ENCODE results near the gene TMEM179. TPM values are rescaled to one million over a fixed set of nuclear protein-coding genes. Genes with fewer than 3 reads are reported as not detected.

Gene TMEM179
- total RNA-seq, 3 donors from 2014 or later (not counting 1 experiment from before 2014, with no cell fraction given) = not detected

DNA sequence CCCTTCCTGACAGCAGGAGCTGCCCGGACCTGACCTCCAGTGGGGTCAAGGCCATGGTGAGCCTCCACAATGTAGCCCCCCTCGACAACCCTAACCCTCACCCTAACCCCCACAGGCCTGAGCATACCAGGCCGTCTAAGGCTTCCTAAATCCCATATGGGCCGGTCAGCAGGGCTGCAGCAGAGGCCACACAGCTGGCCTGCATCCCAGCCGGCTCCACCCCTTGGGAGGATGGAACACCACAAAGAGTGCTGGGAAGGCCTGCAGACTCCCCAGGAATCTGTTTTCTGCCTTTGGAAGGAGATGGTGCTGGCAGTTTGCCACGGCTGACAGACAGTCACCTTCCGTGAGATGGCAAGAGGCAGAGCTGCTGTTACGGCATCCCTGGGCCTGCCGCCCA is 2.8 kb downstream of the TMEM179 start:
- Histone ChIP-seq H3K27ac (ENCODE audit: low read length) (no peak overlapping the region), H3K9me3 (ENCODE audit: control insufficient read depth, insufficient read depth, low read length) (no peaks in the 10 kb centered on the region), H3K4me1 (ENCODE audit: control insufficient read depth, insufficient read depth, low read length) (no peaks in the 10 kb centered on the region), H3K36me3 (ENCODE audit: control insufficient read depth, insufficient read depth, low read length) (no peaks in the 10 kb centered on the region), H3K27me3 (ENCODE audit: control insufficient read depth, insufficient read depth, low read length) (peaks cover 7% of the 10 kb centered on the region), H3K4me3 (ENCODE audit: low read length) (no peak overlapping the region)
- DNase-seq = no peak
- no peak overlapping the region for H3K27ac Mint-ChIP-seq
- no peaks in the 10 kb centered on the region for H3K36me3 Mint-ChIP-seq
- no peak for ATAC-seq
- no peaks in the 10 kb centered on the region for H3K9me3 Mint-ChIP-seq
- peaks cover 0 to 18% of the 10 kb centered on the region in 2 donors for H3K4me1 Mint-ChIP-seq
- intact Hi-C loops (cut with micrococcal nuclease) = no loop called here
- H3K4me3 Mint-ChIP-seq = no peak overlapping the region
- peaks cover 28 to 47% of the 10 kb centered on the region in 2 donors for H3K27me3 Mint-ChIP-seq (ENCODE audit: low read depth in 2 of 2)
- TF ChIP-seq, protein P1, sequence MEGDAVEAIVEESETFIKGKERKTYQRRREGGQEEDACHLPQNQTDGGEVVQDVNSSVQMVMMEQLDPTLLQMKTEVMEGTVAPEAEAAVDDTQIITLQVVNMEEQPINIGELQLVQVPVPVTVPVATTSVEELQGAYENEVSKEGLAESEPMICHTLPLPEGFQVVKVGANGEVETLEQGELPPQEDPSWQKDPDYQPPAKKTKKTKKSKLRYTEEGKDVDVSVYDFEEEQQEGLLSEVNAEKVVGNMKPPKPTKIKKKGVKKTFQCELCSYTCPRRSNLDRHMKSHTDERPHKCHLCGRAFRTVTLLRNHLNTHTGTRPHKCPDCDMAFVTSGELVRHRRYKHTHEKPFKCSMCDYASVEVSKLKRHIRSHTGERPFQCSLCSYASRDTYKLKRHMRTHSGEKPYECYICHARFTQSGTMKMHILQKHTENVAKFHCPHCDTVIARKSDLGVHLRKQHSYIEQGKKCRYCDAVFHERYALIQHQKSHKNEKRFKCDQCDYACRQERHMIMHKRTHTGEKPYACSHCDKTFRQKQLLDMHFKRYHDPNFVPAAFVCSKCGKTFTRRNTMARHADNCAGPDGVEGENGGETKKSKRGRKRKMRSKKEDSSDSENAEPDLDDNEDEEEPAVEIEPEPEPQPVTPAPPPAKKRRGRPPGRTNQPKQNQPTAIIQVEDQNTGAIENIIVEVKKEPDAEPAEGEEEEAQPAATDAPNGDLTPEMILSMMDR (IDR thresholded peaks at IDR 0.05) = no peak
- 72% methylated on average over 9 of the region's 9 CpGs for WGBS (ENCODE audit: insufficient coverage)

- ATAC-seq (no peak), DNase-seq (no peak)
- H3K27ac ChIP-seq (ENCODE audit: low read length) = no peak overlapping the region
- WGBS (ENCODE audit: insufficient coverage) = 80% methylated on average over 8 of the region's 8 CpGs
- peaks cover 6% of the 10 kb centered on the region for H3K27me3 ChIP-seq (ENCODE audit: control insufficient read depth, insufficient read depth, low read length)
- no peaks in the 10 kb centered on the region for H3K4me1 ChIP-seq (ENCODE audit: control insufficient read depth, insufficient read depth, low read length)
- intact Hi-C loops (cut with micrococcal nuclease) = no loop called here
- no peaks in the 10 kb centered on the region for H3K9me3 Mint-ChIP-seq
- no peaks in the 10 kb centered on the region for H3K36me3 Mint-ChIP-seq
- H3K9me3 ChIP-seq (ENCODE audit: control insufficient read depth, insufficient read depth, low read length) = no peaks in the 10 kb centered on the region
- H3K4me3 Mint-ChIP-seq = no peak overlapping the region
- peaks cover 21 to 40% of the 10 kb centered on the region in 2 donors for H3K27me3 Mint-ChIP-seq (ENCODE audit: low read depth in 2 of 2)
- H3K4me3 ChIP-seq (ENCODE audit: low read length) = no peak overlapping the region
- no peak overlapping the region for H3K27ac Mint-ChIP-seq
- H3K36me3 ChIP-seq (ENCODE audit: control insufficient read depth, insufficient read depth, low read length) = no peaks in the 10 kb centered on the region
- peaks cover 0 to 18% of the 10 kb centered on the region in 2 donors for H3K4me1 Mint-ChIP-seq
- TF ChIP-seq, protein P1 (IDR thresholded peaks at IDR 0.05) = no peak
Observed at GRCh38 chr14:104600805-104601204, 3.8 kb downstream of the TMEM179 start.

GRCh38 chr14:104600141-104600643 is 4.4 kb downstream of the TMEM179 start:
- no peak overlapping the region for H3K27ac Mint-ChIP-seq
- H3K27ac ChIP-seq (ENCODE audit: low read length) = no peak overlapping the region
- no peak overlapping the region for H3K4me3 ChIP-seq (ENCODE audit: low read length)
- TF ChIP-seq, protein P1 (IDR thresholded peaks at IDR 0.05) = no peak
- H3K36me3 ChIP-seq (ENCODE audit: control insufficient read depth, insufficient read depth, low read length) = no peaks in the 10 kb centered on the region
- H3K36me3 Mint-ChIP-seq = no peaks in the 10 kb centered on the region
- H3K4me1 Mint-ChIP-seq = peaks cover 0 to 18% of the 10 kb centered on the region in 2 donors
- H3K4me1 ChIP-seq (ENCODE audit: control insufficient read depth, insufficient read depth, low read length) = no peaks in the 10 kb centered on the region
- ATAC-seq = no peak
- no peak overlapping the region for H3K4me3 Mint-ChIP-seq
- DNase-seq = no peak
- peaks cover 3% of the 10 kb centered on the region for H3K27me3 ChIP-seq (ENCODE audit: control insufficient read depth, insufficient read depth, low read length)
- WGBS (ENCODE audit: insufficient coverage) = 26% methylated on average over 14 of the region's 14 CpGs
- H3K9me3 Mint-ChIP-seq = no peaks in the 10 kb centered on the region
- H3K9me3 ChIP-seq (ENCODE audit: control insufficient read depth, insufficient read depth, low read length) = no peaks in the 10 kb centered on the region
- intact Hi-C loops (cut with micrococcal nuclease) = no loop called here
- H3K27me3 Mint-ChIP-seq (ENCODE audit: low read depth in 2 of 2) = peaks cover 17 to 34% of the 10 kb centered on the region in 2 donors

DNA sequence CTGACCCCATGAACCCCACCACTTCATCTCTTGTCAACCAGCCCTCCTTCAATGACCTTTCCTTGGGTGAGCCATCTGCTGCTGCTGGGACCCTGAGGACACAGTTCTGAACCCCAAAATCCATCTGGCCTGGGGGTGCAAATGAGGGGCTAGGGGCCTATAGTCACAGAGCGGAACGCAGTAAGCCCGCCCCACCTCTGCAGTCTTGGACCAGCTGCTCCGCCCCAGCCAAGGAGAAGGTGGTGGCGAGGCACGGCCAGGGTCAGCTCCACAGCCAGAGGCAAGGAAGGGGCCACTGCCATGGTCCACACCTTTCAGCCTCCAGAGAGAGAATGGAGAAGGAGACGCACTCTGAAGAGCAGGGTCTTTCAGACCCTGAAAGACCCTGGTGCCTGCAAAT is 5.1 kb downstream of the TMEM179 start:
- intact Hi-C loops (cut with micrococcal nuclease) = no loop called here
- Histone ChIP-seq H3K4me3 (ENCODE audit: low read length) (no peak overlapping the region), H3K27ac (ENCODE audit: low read length) (no peak overlapping the region), H3K9me3 (ENCODE audit: control insufficient read depth, insufficient read depth, low read length) (no peaks in the 10 kb centered on the region), H3K27me3 (ENCODE audit: control insufficient read depth, insufficient read depth, low read length) (peaks cover 3% of the 10 kb centered on the region), H3K4me1 (ENCODE audit: control insufficient read depth, insufficient read depth, low read length) (no peaks in the 10 kb centered on the region), H3K36me3 (ENCODE audit: control insufficient read depth, insufficient read depth, low read length) (no peaks in the 10 kb centered on the region)
- H3K27ac Mint-ChIP-seq = no peak overlapping the region
- TF ChIP-seq, protein P1 (IDR thresholded peaks at IDR 0.05) = no peak
- 91% methylated on average over 7 of the region's 7 CpGs for WGBS (ENCODE audit: insufficient coverage)
- ATAC-seq (no peak), DNase-seq (no peak)
- no peaks in the 10 kb centered on the region for H3K36me3 Mint-ChIP-seq
- peaks cover 13 to 32% of the 10 kb centered on the region in 2 donors for H3K27me3 Mint-ChIP-seq (ENCODE audit: low read depth in 2 of 2)
- H3K4me3 Mint-ChIP-seq = no peak overlapping the region
- peaks cover 0 to 18% of the 10 kb centered on the region in 2 donors for H3K4me1 Mint-ChIP-seq
- no peaks in the 10 kb centered on the region for H3K9me3 Mint-ChIP-seq

Data from natural killer cell (primary cell).